Stimulated activated naive CD8-positive, alpha-beta T cell treated with anti-CD3 and anti-CD28 coated beads, Interleukin-15, amount 100 ng/mL, for 72 hours (primary cell): ENCODE measurements around the gene CYB561D2.

ENCODE experiments used
- ATAC-seq: fragments of 150-1000 bp; cut with Tn5 transposase; 2 replicates; pipeline ENCODE4 v1.10.0; 2021; ENCODE audit warnings: mild to moderate bottlenecking, moderate library complexity
- DNase-seq, 2 donors: peaks; one replicate each; pipeline ENCODE4 v3.0.0; 2021 to 2022
- H3K27ac Mint-ChIP-seq, 2 donors: one replicate each; pipeline ENCODE4 v1.8.0; 2022; ENCODE audit warnings: mild to moderate bottlenecking in 2 of 2, mixed read lengths in 2 of 2, moderate library complexity in 2 of 2
- H3K27me3 Mint-ChIP-seq: one replicate; pipeline ENCODE4 v1.8.0; 2022; ENCODE audit warnings: mixed read lengths
- H3K4me1 Mint-ChIP-seq: one replicate; pipeline ENCODE4 v1.8.0; 2022; ENCODE audit warnings: mild to moderate bottlenecking, mixed read lengths
- H3K4me3 Mint-ChIP-seq, 2 donors: one replicate each; pipeline ENCODE4 v1.8.0; 2022; ENCODE audit warnings: mild to moderate bottlenecking in 2 of 2, mixed read lengths in 2 of 2, moderate library complexity in 1 of 2
- H3K9me3 Mint-ChIP-seq, 2 donors: one replicate each; pipeline ENCODE4 v1.8.0; 2022; ENCODE audit warnings: mixed read lengths in 2 of 2

CYB561D2 gene

GRCh38 chr3:50333744-50334328 lies 16.8 kb upstream of the CYB561D2 start:
- Mint-ChIP-seq H3K4me1 (peaks cover 61% of the 10 kb centered on the region), H3K4me3 (peak overlapping the region; percentile 65 to 76), H3K9me3 (no peaks in the 10 kb centered on the region), H3K27me3 (no peaks in the 10 kb centered on the region), H3K27ac (peak overlapping the region; percentile 77 to 85)
- ATAC-seq (no peak), DNase-seq (no peak)

GRCh38 chr3:50334339-50335075 lies 16.2 kb upstream of the CYB561D2 start:
- Mint-ChIP-seq H3K27ac (peak overlapping the region; percentile 61 to 65), H3K4me3 (peak overlapping the region; percentile 65 to 76), H3K9me3 (no peaks in the 10 kb centered on the region), H3K4me1 (peaks cover 64% of the 10 kb centered on the region), H3K27me3 (no peaks in the 10 kb centered on the region)
- ATAC-seq (no peak), DNase-seq (no peak)

- H3K4me1 Mint-ChIP-seq = peaks cover 67% of the 10 kb centered on the region
- ATAC-seq (peak; percentile 61), DNase-seq (peak in 1 of 2 donors; percentile 71)
- no peaks in the 10 kb centered on the region for H3K9me3 Mint-ChIP-seq
- no peaks in the 10 kb centered on the region for H3K27me3 Mint-ChIP-seq
- H3K4me3 Mint-ChIP-seq = peak overlapping the region; percentile 88 to 91
- peak overlapping the region; percentile 91 to 99 for H3K27ac Mint-ChIP-seq
Measured at GRCh38 chr3:50336452-50337174, 14.0 kb upstream of the CYB561D2 start.

GRCh38 chr3:50337175-50337861 lies 13.3 kb upstream of the CYB561D2 start:
- Mint-ChIP-seq H3K9me3 (no peaks in the 10 kb centered on the region), H3K4me3 (peak overlapping the region; percentile 88 to 91), H3K27ac (peak overlapping the region; percentile 92 to 99), H3K4me1 (peaks cover 71% of the 10 kb centered on the region), H3K27me3 (no peaks in the 10 kb centered on the region)
- DNase-seq (peak; percentile 95 to 98), ATAC-seq (peak; percentile 82)

- Mint-ChIP-seq H3K4me3 (peak overlapping the region; percentile 88 to 91), H3K4me1 (peaks cover 72% of the 10 kb centered on the region), H3K27ac (peak overlapping the region; percentile 89 to 92), H3K27me3 (no peaks in the 10 kb centered on the region), H3K9me3 (no peaks in the 10 kb centered on the region)
- no peak for DNase-seq
- ATAC-seq = no peak
Measured at GRCh38 chr3:50338965-50339364, 11.7 kb upstream of the CYB561D2 start.

- peaks cover 66% of the 10 kb centered on the region for H3K4me1 Mint-ChIP-seq
- no peaks in the 10 kb centered on the region for H3K27me3 Mint-ChIP-seq
- peak overlapping the region; percentile 89 to 92 for H3K27ac Mint-ChIP-seq
- no peak for ATAC-seq
- H3K9me3 Mint-ChIP-seq = no peaks in the 10 kb centered on the region
- DNase-seq = no peak
- peak overlapping the region; percentile 88 to 91 for H3K4me3 Mint-ChIP-seq
Measured at GRCh38 chr3:50339485-50340146, 11.0 kb upstream of the CYB561D2 start.

GRCh38 chr3:50340147-50340447 lies 10.6 kb upstream of the CYB561D2 start:
- Mint-ChIP-seq H3K4me1 (peaks cover 66% of the 10 kb centered on the region), H3K27ac (peak overlapping the region; percentile 67 to 77), H3K4me3 (peak overlapping the region; percentile 88 to 91), H3K27me3 (no peaks in the 10 kb centered on the region), H3K9me3 (no peaks in the 10 kb centered on the region)
- DNase-seq (no peak), ATAC-seq (no peak)

GRCh38 chr3:50340448-50341329 lies 10.0 kb upstream of the CYB561D2 start, which contains the start of gene RASSF1:
Gene RASSF1, minus strand, starts transcription at chr3:50340836. Its CDS starts 31 bp downstream, at chr3:50340805.
- DNase-seq = peak; percentile 67 to 82
- peak within 1 kb of the TSS; percentile 85 to 96 for H3K27ac Mint-ChIP-seq
- peak; percentile 48 for ATAC-seq
- H3K4me3 Mint-ChIP-seq = peak within 1 kb of the TSS; percentile 88 to 91
- H3K27me3 Mint-ChIP-seq = no peaks in the 10 kb centered on the region
- peaks cover 66% of the 10 kb centered on the region for H3K4me1 Mint-ChIP-seq
- H3K9me3 Mint-ChIP-seq = no peaks in the 10 kb centered on the region

- no peak for DNase-seq
- Mint-ChIP-seq H3K9me3 (no peaks in the 10 kb centered on the region), H3K4me3 (peak overlapping the region; percentile 88 to 91), H3K27ac (peak overlapping the region in 1 of 2 donors; percentile 8), H3K27me3 (no peaks in the 10 kb centered on the region), H3K4me1 (peaks cover 66% of the 10 kb centered on the region)
- no peak for ATAC-seq
Measured at GRCh38 chr3:50341537-50341936, 9.1 kb upstream of the CYB561D2 start.

- Mint-ChIP-seq H3K4me1 (peaks cover 65% of the 10 kb centered on the region), H3K9me3 (no peaks in the 10 kb centered on the region), H3K27ac (no peak overlapping the region), H3K4me3 (no peak overlapping the region), H3K27me3 (no peaks in the 10 kb centered on the region)
- DNase-seq (no peak), ATAC-seq (no peak)
Measured at GRCh38 chr3:50341996-50342650, 8.5 kb upstream of the CYB561D2 start.

GRCh38 chr3:50342813-50343633 lies 7.6 kb upstream of the CYB561D2 start:
- Mint-ChIP-seq H3K9me3 (no peaks in the 10 kb centered on the region), H3K4me3 (no peak overlapping the region), H3K4me1 (peaks cover 72% of the 10 kb centered on the region), H3K27ac (no peak overlapping the region), H3K27me3 (no peaks in the 10 kb centered on the region)
- ATAC-seq (no peak), DNase-seq (no peak)

GRCh38 chr3:50345008-50345407 lies 5.7 kb upstream of the CYB561D2 start:
- DNase-seq (no peak), ATAC-seq (no peak)
- Mint-ChIP-seq H3K9me3 (no peaks in the 10 kb centered on the region), H3K27me3 (no peaks in the 10 kb centered on the region), H3K4me3 (peak overlapping the region in 1 of 2 donors; percentile 80), H3K27ac (no peak overlapping the region), H3K4me1 (peaks cover 72% of the 10 kb centered on the region)

- peak; percentile 26 for ATAC-seq
- Mint-ChIP-seq H3K27ac (no peak within 1 kb of the TSS), H3K27me3 (no peaks in the 10 kb centered on the region), H3K4me3 (peak within 1 kb of the TSS; percentile 80 to 81), H3K4me1 (peaks cover 78% of the 10 kb centered on the region), H3K9me3 (no peaks in the 10 kb centered on the region)
- DNase-seq = peak; percentile 77 to 79
Measured at GRCh38 chr3:50345586-50346234, 5.0 kb upstream of the CYB561D2 start, which contains the start of gene ZMYND10. Gene ZMYND10, minus strand, starts transcription at chr3:50345732. Its CDS starts 153 bp downstream, at chr3:50345579.
